ENCODE measurements around the gene UNC5C.

DNA sequence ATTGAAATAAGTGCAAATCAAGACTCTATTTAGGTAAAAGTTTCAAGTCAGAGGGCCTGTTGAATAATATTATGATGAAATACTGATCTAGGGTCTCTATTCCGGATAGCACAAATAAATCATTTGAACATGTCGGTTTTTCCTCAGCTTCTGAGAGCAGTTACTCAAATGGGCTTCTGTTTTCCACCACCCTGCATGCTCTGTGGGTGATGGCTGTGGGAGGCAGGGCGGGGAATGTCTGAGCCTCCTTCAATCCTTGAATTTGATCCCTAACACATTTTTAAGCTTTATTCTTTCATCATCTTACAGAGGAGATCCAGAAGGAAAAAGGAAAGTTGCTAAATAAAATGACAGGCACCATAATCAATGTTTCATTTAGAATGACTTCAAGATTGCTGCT is 8.5 kb downstream of the UNC5C start:
- no peak for TF ChIP-seq EZH2phosphoT487 (IDR thresholded peaks at IDR 0.05; ENCODE audit: borderline replicate concordance, low read depth)
- TF ChIP-seq, protein P1, sequence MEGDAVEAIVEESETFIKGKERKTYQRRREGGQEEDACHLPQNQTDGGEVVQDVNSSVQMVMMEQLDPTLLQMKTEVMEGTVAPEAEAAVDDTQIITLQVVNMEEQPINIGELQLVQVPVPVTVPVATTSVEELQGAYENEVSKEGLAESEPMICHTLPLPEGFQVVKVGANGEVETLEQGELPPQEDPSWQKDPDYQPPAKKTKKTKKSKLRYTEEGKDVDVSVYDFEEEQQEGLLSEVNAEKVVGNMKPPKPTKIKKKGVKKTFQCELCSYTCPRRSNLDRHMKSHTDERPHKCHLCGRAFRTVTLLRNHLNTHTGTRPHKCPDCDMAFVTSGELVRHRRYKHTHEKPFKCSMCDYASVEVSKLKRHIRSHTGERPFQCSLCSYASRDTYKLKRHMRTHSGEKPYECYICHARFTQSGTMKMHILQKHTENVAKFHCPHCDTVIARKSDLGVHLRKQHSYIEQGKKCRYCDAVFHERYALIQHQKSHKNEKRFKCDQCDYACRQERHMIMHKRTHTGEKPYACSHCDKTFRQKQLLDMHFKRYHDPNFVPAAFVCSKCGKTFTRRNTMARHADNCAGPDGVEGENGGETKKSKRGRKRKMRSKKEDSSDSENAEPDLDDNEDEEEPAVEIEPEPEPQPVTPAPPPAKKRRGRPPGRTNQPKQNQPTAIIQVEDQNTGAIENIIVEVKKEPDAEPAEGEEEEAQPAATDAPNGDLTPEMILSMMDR (IDR thresholded peaks at IDR 0.05) = no peak
- TF ChIP-seq YY1 (IDR thresholded peaks at IDR 0.05; ENCODE audit: low read depth) = no peak
- TF ChIP-seq, protein P2, sequence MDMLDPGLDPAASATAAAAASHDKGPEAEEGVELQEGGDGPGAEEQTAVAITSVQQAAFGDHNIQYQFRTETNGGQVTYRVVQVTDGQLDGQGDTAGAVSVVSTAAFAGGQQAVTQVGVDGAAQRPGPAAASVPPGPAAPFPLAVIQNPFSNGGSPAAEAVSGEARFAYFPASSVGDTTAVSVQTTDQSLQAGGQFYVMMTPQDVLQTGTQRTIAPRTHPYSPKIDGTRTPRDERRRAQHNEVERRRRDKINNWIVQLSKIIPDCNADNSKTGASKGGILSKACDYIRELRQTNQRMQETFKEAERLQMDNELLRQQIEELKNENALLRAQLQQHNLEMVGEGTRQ (IDR thresholded peaks at IDR 0.05; ENCODE audit: borderline replicate concordance, low read depth, low read length) = no peak
- TF ChIP-seq POLR2AphosphoS5 (IDR thresholded peaks at IDR 0.05; ENCODE audit: low read depth, low read length) = peak; percentile 67; the same call in 1 of the 2 replicates
- no peak for TF ChIP-seq SMC3 (IDR thresholded peaks at IDR 0.05; ENCODE audit: low read depth, low read length)
- TF ChIP-seq FOSL2 (IDR thresholded peaks at IDR 0.05; ENCODE audit: borderline replicate concordance, low read depth) = no peak
- peak; percentile 84 for TF ChIP-seq CHD2 (IDR thresholded peaks at IDR 0.05; ENCODE audit: low read length, partially characterized antibody)
- no peak for TF ChIP-seq ELF1 (IDR thresholded peaks at IDR 0.05)
- no peak for TF ChIP-seq RFX5 (IDR thresholded peaks at IDR 0.05; ENCODE audit: low read length)
- TF ChIP-seq EP300 (IDR thresholded peaks at IDR 0.05; ENCODE audit: borderline replicate concordance in 1 of 2, low read depth in 1 of 2, low read length in 1 of 2) = peak; percentile 43 to 96
- TF ChIP-seq SIN3A (IDR thresholded peaks at IDR 0.05; ENCODE audit: borderline replicate concordance, low read depth, low read length) = 0 out of 2 replicates have a peak, but pooled peaks have one; percentile 43
- 0 out of 2 replicates have a peak, but pooled peaks have one; percentile 15 for TF ChIP-seq JUND (IDR thresholded peaks at IDR 0.05)
